ENCODE measurements around the gene DDX1.

- TF ChIP-seq EP300 (IDR thresholded peaks at IDR 0.05; ENCODE audit: borderline replicate concordance) (no peak), CEBPB (IDR thresholded peaks at IDR 0.05) (no peak), TEAD4 (IDR thresholded peaks at IDR 0.05) (no peak), NFIC (IDR thresholded peaks at IDR 0.05) (no peak), TCF12 (IDR thresholded peaks at IDR 0.05; ENCODE audit: low read depth) (no peak), TAF1 (IDR thresholded peaks at IDR 0.05; ENCODE audit: low read depth) (no peak), MAX (IDR thresholded peaks at IDR 0.05) (no peak), REST (IDR thresholded peaks at IDR 0.05; ENCODE audit: low read depth) (no peak), FOXM1 (IDR thresholded peaks at IDR 0.05; ENCODE audit: borderline replicate concordance, low read depth) (no peak), RAD21 (IDR thresholded peaks at IDR 0.05; ENCODE audit: low read depth) (no peak), CREB1 (IDR thresholded peaks at IDR 0.05; ENCODE audit: low read depth) (no peak), EGR1 (IDR thresholded peaks at IDR 0.05) (no peak), YY1 (IDR thresholded peaks at IDR 0.05; ENCODE audit: low read depth) (no peak), ZBTB7A (IDR thresholded peaks at IDR 0.05; ENCODE audit: low read depth) (no peak)
Measured at GRCh38 chr2:15553519-15553918, 38.1 kb upstream of the DDX1 start.

All from Ishikawa (cell line).